ENCODE data around the gene ZC3H7B. TPM values are rescaled to one million over a fixed set of nuclear protein-coding genes. Genes with fewer than 3 reads are reported as not detected.

Gene ZC3H7B
- total RNA-seq, 2 experiments from 2014 or later = 49.0 to 51.3 TPM

DNA sequence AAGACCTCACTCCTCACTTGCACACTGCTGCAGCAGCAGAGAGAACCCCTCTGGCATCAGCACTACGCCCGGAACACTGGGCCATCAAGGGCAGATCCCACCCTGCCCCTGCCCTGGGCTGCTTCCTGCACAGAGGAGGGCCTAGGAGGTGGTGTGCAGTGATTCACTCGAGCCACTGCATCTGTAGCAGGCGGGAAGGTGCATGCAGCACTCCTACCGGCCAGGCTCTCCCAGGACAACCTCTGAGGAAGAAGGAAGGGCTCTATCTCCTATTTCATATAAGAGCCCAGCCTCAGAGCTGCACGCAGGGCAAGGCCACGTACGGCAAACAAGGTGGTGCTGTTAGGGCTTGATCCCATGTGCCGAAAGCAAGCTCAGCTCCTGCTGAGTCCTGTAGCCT, 29.5 kb upstream of the ZC3H7B start:
- Mint-ChIP-seq H3K9me3 (no peaks in the 10 kb centered on the region), H3K4me3 (no peak overlapping the region), H3K27me3 (no peaks in the 10 kb centered on the region), H3K27ac (no peak overlapping the region), H3K36me3 (peaks cover 29% of the 10 kb centered on the region), H3K4me1 (peaks cover 2% of the 10 kb centered on the region)
- no peak for DNase-seq
- POLR2A ChIA-PET = no interaction called here
- ATAC-seq (ENCODE audit: low read depth) = no peak

GRCh38 chr22:41273128-41273527, 28.2 kb upstream of the ZC3H7B start:
- Mint-ChIP-seq H3K27ac (no peak overlapping the region), H3K27me3 (no peaks in the 10 kb centered on the region), H3K9me3 (no peaks in the 10 kb centered on the region), H3K36me3 (peaks cover 34% of the 10 kb centered on the region), H3K4me1 (peaks cover 2% of the 10 kb centered on the region), H3K4me3 (no peak overlapping the region)
- POLR2A ChIA-PET = interaction anchor here (1.9 kb wide), 1 partner anchor 13 kb away, joined by 8 read pairs; the partner anchor contains the start of gene RANGAP1
- no peak for ATAC-seq (ENCODE audit: low read depth)
- no peak for DNase-seq

- Mint-ChIP-seq H3K4me3 (no peak overlapping the region), H3K36me3 (peaks cover 35% of the 10 kb centered on the region), H3K9me3 (no peaks in the 10 kb centered on the region), H3K27me3 (no peaks in the 10 kb centered on the region), H3K27ac (no peak overlapping the region), H3K4me1 (peaks cover 2% of the 10 kb centered on the region)
- DNase-seq (no peak), ATAC-seq (ENCODE audit: low read depth) (no peak)
- POLR2A ChIA-PET = interaction anchor here (0.8 to 1.9 kb wide), 2 partner anchors 11 to 37 kb away, joined by 4 to 8 read pairs; partner anchors contain the start of gene RANGAP1
These were observed 26.5 kb upstream of the ZC3H7B start for GRCh38 chr22:41274856-41275255.

GRCh38 chr22:41280065-41280464, 21.3 kb upstream of the ZC3H7B start:
- Mint-ChIP-seq H3K9me3 (no peaks in the 10 kb centered on the region), H3K27ac (no peak overlapping the region), H3K4me3 (no peak overlapping the region), H3K27me3 (no peaks in the 10 kb centered on the region), H3K36me3 (peaks cover 28% of the 10 kb centered on the region), H3K4me1 (peaks cover 13% of the 10 kb centered on the region)
- DNase-seq (no peak), ATAC-seq (ENCODE audit: low read depth) (no peak)
- POLR2A ChIA-PET = interaction anchor here (0.7 kb wide), 1 partner anchor 128 kb away, joined by 3 read pairs; no protein-coding TSS in a partner anchor

DNA sequence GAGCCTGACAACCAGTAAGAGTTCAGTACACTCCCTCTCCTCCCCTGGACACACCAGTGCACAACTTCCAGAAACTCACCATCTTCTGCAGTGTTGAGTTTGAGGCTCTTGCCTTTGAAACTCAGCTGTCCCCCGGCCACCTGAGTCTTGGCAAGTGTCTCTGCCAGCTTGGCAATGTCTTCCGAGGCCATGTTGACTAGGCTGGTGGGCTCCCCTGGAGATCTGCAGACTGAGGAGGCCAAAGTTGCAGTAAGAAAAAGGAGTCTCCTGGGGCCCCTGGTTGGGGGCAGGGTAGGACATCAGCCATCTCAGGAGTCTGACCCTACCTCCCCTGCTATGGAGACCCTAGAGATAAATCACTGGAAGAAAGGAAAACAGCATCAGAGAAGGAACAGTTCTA, 20.5 kb upstream of the ZC3H7B start:
- DNase-seq (no peak), ATAC-seq (ENCODE audit: low read depth) (no peak)
- H3K4me3 Mint-ChIP-seq = no peak overlapping the region
- H3K27me3 Mint-ChIP-seq = no peaks in the 10 kb centered on the region
- H3K9me3 Mint-ChIP-seq = no peaks in the 10 kb centered on the region
- peaks cover 31% of the 10 kb centered on the region for H3K36me3 Mint-ChIP-seq
- H3K27ac Mint-ChIP-seq = no peak overlapping the region
- POLR2A ChIA-PET = interaction anchor here (2.3 kb wide), 1 partner anchor 21 kb away, joined by 8 read pairs; the partner anchor contains the start of gene ZC3H7B
- H3K4me1 Mint-ChIP-seq = peaks cover 16% of the 10 kb centered on the region

- ATAC-seq (ENCODE audit: low read depth) (no peak), DNase-seq (no peak)
- peaks cover 17% of the 10 kb centered on the region for H3K36me3 Mint-ChIP-seq
- POLR2A ChIA-PET = interaction anchor here (0.9 kb wide), 1 partner anchor 18 kb away, joined by 4 read pairs; no protein-coding TSS in a partner anchor
- H3K4me1 Mint-ChIP-seq = peaks cover 21% of the 10 kb centered on the region
- H3K9me3 Mint-ChIP-seq = no peaks in the 10 kb centered on the region
- H3K4me3 Mint-ChIP-seq = peak overlapping the region; percentile 95
- no peaks in the 10 kb centered on the region for H3K27me3 Mint-ChIP-seq
- peak overlapping the region; percentile 96 for H3K27ac Mint-ChIP-seq
These were observed 16.9 kb upstream of the ZC3H7B start for GRCh38 chr22:41284465-41284864.

GRCh38 chr22:41285441-41285819, 15.9 kb upstream of the ZC3H7B start:
- H3K27ac Mint-ChIP-seq = peak overlapping the region; percentile 96
- H3K27me3 Mint-ChIP-seq = no peaks in the 10 kb centered on the region
- H3K36me3 Mint-ChIP-seq = peaks cover 17% of the 10 kb centered on the region
- POLR2A ChIA-PET = interaction anchor here (1.4 to 5.3 kb wide), 11 partner anchors 11 to 428 kb away, joined by 4 to 80 read pairs (median 8); partner anchors contain the start of genes ACO2, EP300, PHF5A and ST13
- DNase-seq (peak; percentile 80), ATAC-seq (ENCODE audit: low read depth) (peak; percentile 37)
- peak overlapping the region; percentile 95 for H3K4me3 Mint-ChIP-seq
- peaks cover 21% of the 10 kb centered on the region for H3K4me1 Mint-ChIP-seq
- H3K9me3 Mint-ChIP-seq = no peaks in the 10 kb centered on the region

DNA sequence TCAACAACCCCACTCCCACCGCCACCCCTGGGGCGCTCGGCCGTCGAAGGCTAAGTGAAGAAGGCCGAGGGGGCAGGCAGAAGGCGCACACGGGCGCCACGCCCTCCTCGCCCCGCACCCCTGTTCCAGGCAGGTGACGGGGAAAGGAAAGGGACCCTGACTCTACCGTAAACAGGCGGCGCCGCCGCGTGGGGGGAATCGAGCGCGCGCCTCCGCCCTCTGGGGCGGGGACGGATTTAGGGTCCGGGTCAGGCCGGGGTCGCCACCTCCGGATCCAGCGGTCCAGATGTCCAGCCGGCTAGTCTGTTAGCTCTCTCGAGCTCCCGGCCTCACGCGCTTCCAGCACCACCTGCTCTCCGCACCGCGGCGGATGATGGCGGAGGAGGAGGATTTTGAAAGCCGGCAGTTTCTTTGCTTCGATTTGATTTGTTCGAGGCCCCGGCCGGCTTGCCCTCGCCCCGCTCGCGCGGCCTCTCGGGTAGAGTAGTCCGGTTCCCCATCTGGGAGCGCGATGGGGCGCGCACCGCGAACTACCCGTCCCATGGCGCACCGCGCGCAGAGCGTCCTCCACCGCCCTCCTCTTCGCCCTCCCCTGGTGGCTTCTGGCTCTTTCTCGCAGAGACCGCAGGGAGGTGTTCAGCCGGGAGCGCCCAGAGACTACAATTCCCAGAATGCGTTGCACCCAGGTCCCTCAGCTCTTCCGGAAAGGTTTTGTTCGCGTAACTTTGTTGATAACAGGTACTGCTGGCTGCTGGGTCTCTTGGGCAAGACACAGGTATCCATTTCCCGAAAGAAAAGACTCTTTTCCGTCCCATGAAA, 15.3 kb upstream of the ZC3H7B start, which contains the start of gene RANGAP1:
TSS of gene RANGAP1 (minus strand) at position 368 of the 819 bp plus-strand sequence. CDS start 5,143 bp downstream, outside the sequence.
- H3K4me1 Mint-ChIP-seq = peaks cover 18% of the 10 kb centered on the region
- peaks cover 12% of the 10 kb centered on the region for H3K36me3 Mint-ChIP-seq
- H3K9me3 Mint-ChIP-seq = no peaks in the 10 kb centered on the region
- H3K4me3 Mint-ChIP-seq = peak within 1 kb of the TSS; percentile 95
- POLR2A ChIA-PET = interaction anchor here (0.6 to 5.3 kb wide), 23 partner anchors 8 to 547 kb away, joined by 3 to 80 read pairs (median 5); partner anchors contain the start of genes ACO2, EP300, PHF5A and PMM1
- peak within 1 kb of the TSS; percentile 96 for H3K27ac Mint-ChIP-seq
- DNase-seq (peak; percentile 96), ATAC-seq (ENCODE audit: low read depth) (peak; percentile 96)
- no peaks in the 10 kb centered on the region for H3K27me3 Mint-ChIP-seq

DNA sequence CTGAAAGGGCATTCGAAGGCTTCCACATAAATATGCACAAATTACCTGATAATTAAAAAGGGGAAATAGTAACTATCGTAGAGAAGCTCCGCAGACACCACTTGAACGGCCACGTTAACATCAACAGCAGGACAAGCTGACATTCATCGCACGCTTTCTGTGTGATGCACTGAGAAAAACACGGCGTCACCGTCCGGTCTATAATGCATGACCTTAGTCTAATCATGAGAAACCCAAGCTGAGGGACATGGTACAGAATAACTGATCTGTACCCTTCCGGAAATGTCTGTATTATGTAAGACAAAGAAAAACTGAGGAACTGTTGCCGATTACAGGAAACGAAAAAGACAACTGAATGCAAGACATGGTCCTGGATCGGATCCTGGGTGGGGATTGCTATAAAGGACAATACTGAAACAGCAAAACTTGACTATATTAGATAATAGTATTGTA, 14.7 kb upstream of the ZC3H7B start:
- DNase-seq (peak; percentile 55), ATAC-seq (ENCODE audit: low read depth) (peak; percentile 14)
- Mint-ChIP-seq H3K27ac (peak overlapping the region; percentile 96), H3K36me3 (peaks cover 11% of the 10 kb centered on the region), H3K27me3 (no peaks in the 10 kb centered on the region), H3K9me3 (no peaks in the 10 kb centered on the region), H3K4me3 (peak overlapping the region; percentile 95), H3K4me1 (peaks cover 16% of the 10 kb centered on the region)
- POLR2A ChIA-PET = interaction anchor here (0.6 to 5.3 kb wide), 22 partner anchors 8 to 546 kb away, joined by 3 to 80 read pairs (median 6); partner anchors contain the start of genes ACO2, EP300, PHF5A and RBX1

DNA sequence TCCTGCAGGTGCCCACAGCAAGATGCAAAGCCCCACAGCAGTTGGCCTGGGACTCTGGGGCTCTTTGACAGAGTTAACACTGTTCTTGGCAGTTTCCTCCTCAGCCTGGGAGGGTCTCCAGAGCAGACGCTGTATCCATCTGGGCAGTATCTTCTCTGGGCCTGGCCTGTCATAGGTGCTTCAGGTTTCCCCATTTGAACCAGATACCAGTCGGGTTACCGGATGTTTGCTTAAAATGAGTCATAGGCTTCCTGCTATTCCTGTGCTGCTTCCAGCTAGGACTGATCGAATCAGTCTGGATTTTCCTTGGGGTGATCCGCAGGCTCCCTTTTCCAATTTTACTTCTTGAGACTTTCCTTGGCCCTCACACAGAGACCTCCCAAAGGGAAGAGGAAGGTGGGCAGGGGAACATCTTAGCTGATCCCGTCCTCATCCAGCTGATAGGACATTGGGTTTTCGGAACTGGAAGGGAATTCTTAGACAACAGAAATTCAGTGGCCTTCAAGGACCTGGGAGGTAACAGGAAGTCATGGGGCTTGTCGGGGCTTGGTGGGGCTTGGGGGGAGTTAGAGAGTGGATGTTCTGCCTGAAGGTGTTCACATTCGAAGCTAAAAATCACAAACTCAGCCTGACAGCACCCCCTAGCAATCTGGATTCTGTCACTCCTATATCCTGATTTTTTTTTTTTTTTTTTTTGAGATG, 12.9 kb upstream of the ZC3H7B start:
- DNase-seq (no peak), ATAC-seq (ENCODE audit: low read depth) (no peak)
- Mint-ChIP-seq H3K4me1 (peaks cover 10% of the 10 kb centered on the region), H3K4me3 (peak overlapping the region; percentile 68), H3K36me3 (peaks cover 7% of the 10 kb centered on the region), H3K27me3 (no peaks in the 10 kb centered on the region), H3K9me3 (no peaks in the 10 kb centered on the region), H3K27ac (peak overlapping the region; percentile 92)
- POLR2A ChIA-PET = interaction anchor here (1.6 to 5.3 kb wide), 3 partner anchors 14 to 159 kb away, joined by 3 to 80 read pairs (median 15); partner anchors contain the start of genes TEF, TOB2 and ZC3H7B

DNA sequence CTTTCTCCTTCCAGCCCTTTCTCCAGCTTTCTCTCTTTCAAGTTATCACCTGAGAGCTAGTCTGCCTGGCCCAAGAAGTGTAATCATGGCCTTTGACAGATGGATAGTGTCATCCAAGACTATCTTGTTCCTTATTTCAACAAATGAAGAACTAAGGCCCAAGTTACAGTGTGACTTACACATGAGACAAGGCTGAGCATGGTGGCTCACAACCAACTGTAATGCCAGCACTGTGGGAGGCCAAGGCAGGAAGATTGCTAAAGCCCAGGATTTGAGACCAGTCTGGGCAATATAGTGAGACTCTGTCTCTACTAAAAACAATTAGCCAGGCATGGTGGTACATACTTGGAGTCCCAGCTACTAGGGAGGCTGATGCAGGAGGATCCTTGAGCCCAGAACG, 11.7 kb upstream of the ZC3H7B start:
- Mint-ChIP-seq H3K9me3 (no peaks in the 10 kb centered on the region), H3K4me3 (no peak overlapping the region), H3K36me3 (peaks cover 2% of the 10 kb centered on the region), H3K4me1 (peaks cover 8% of the 10 kb centered on the region), H3K27ac (no peak overlapping the region), H3K27me3 (no peaks in the 10 kb centered on the region)
- POLR2A ChIA-PET = interaction anchor here (0.7 to 5.3 kb wide), 2 partner anchors 13 to 832 kb away, joined by 4 to 80 read pairs; partner anchors contain the start of gene ZC3H7B
- DNase-seq = no peak
- ATAC-seq (ENCODE audit: low read depth) = no peak

DNA sequence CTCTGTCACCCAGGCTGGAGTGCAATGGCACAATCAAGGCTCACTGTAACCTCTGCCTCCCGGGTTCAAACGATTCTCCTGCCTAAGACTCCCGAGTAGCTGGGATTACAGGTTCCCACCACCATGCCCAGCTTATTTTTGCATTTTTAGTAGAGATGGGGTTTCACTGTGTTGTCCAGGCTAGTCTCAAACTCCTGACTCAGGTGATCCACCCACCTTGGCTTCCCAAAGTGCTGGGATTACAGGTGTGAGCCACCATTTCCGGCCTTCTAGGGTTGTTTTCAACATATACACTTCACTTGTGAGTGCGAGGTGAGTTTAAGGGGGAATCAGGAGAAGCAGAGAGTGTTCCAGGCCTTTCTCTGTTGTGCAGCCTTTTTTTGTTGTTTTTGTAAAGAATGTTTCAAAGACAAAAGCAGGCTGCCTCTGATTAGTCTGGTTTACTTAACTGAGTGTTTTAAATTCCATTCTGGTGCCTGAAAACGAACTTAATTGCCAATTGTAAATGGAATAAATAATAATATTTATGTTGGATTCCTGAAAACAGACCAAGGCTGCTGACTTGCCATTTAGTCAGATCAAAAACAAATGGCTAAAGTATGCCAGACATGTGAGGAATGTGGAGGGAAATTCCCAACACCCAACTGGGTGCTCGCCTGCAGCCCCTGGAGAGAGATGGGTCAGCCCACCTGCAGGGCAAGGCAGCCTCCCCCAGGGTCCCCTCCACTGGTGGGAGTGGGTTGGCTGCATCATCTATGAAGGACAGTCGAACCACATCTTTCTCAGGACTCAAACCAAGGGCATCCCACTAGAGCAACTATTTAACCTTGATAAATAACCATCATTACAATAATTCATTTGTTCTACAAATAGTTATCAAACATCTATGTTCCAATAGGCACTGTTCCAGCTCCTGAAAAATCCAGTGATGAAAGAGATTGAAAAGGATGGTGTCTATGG, 10.8 kb upstream of the ZC3H7B start:
- Mint-ChIP-seq H3K27me3 (no peaks in the 10 kb centered on the region), H3K4me1 (peaks cover 6% of the 10 kb centered on the region), H3K9me3 (no peaks in the 10 kb centered on the region), H3K4me3 (no peak overlapping the region), H3K27ac (no peak overlapping the region), H3K36me3 (no peaks in the 10 kb centered on the region)
- DNase-seq (no peak), ATAC-seq (ENCODE audit: low read depth) (no peak)
- POLR2A ChIA-PET = interaction anchor here (5.3 kb wide), 1 partner anchor 12 kb away, joined by 80 read pairs; the partner anchor contains the start of gene ZC3H7B

All from activated naive CD8-positive, alpha-beta T cell treated with anti-CD3 and anti-CD28 coated beads, Interleukin-2, amount 10 ng/mL, durations not matched to agents 7 days and 5 days (primary cell).